Neuronal stem cell (in vitro differentiated cells): ENCODE measurements around the gene COX11.

ENCODE experiments used
- DNase-seq: peaks from one replicate; pipeline ENCODE4 v3.0.0-alpha.2; 2013; ENCODE audit warnings: low spot score
- H2AFZ ChIP-seq: one replicate; pipeline ENCODE4 v1.6.1; 2013; ENCODE audit warnings: mild to moderate bottlenecking, low read length, inconsistent platforms
- H2AK5ac ChIP-seq: 2 replicates; pipeline ENCODE4 v1.6.1; 2013; ENCODE audit warnings: low read depth, mild to moderate bottlenecking, inconsistent platforms, low read length, moderate library complexity, mixed read lengths
- H2BK120ac ChIP-seq: 2 replicates; pipeline ENCODE4 v1.6.1; 2013; ENCODE audit warnings: low read depth, mild to moderate bottlenecking, inconsistent platforms, low read length, moderate library complexity, mixed read lengths
- H2BK12ac ChIP-seq: one replicate; pipeline ENCODE4 v1.6.1; 2013; ENCODE audit warnings: low read length, inconsistent platforms
- H2BK15ac ChIP-seq: 2 replicates; pipeline ENCODE4 v1.6.1; 2013; ENCODE audit warnings: mild to moderate bottlenecking, low read length, inconsistent platforms, mixed read lengths
- H2BK5ac ChIP-seq: one replicate; pipeline ENCODE4 v1.6.1; 2013; ENCODE audit warnings: inconsistent platforms, mild to moderate bottlenecking, low read length, moderate library complexity
- H3K14ac ChIP-seq: one replicate; pipeline ENCODE4 v1.6.1; 2013; ENCODE audit warnings: low read length, inconsistent platforms
- H3K18ac ChIP-seq: 2 replicates; pipeline ENCODE4 v1.6.1; 2013; ENCODE audit warnings: low read length, inconsistent platforms
- H3K23ac ChIP-seq: 2 replicates; pipeline ENCODE4 v1.6.1; 2013; ENCODE audit warnings: low read depth, mild to moderate bottlenecking, mixed read lengths, low read length, inconsistent platforms; ENCODE audit not compliant: poor library complexity
- H3K27ac ChIP-seq: replicated peaks from 3 replicates; pipeline ENCODE4 v1.5.1; 2013; ENCODE audit warnings: low read length, inconsistent platforms
- H3K27me3 ChIP-seq, 3 experiments: 2 replicates each; pipeline ENCODE4 v1.6.1; 2013; ENCODE audit warnings: low read length in 3 of 3, mild to moderate bottlenecking in 2 of 3, inconsistent platforms in 1 of 3, low read depth in 1 of 3, mixed read lengths in 1 of 3, moderate library complexity in 1 of 3; ENCODE audit not compliant: control insufficient read depth in 3 of 3, insufficient read depth in 3 of 3
- H3K36me3 ChIP-seq, 2 donors: replicated peaks in 1 of 2; 2 replicates each; pipeline ENCODE4 v1.6.1; 2013; ENCODE audit warnings: low read length in 2 of 2; ENCODE audit not compliant: control insufficient read depth in 2 of 2, insufficient read depth in 2 of 2
- H3K4ac ChIP-seq: 2 replicates; pipeline ENCODE4 v1.6.1; 2013; ENCODE audit warnings: inconsistent platforms, mild to moderate bottlenecking, low read length, moderate library complexity
- H3K4me1 ChIP-seq, 2 donors: 1 replicate in 1 of 2; 2 replicates in 1 of 2; pipeline ENCODE4 v1.6.1; 2013; ENCODE audit warnings: low read length in 2 of 2, low read depth in 1 of 2; ENCODE audit not compliant: control insufficient read depth in 2 of 2, insufficient read depth in 1 of 2
- H3K4me2 ChIP-seq: one replicate; pipeline ENCODE4 v1.6.1; 2013; ENCODE audit warnings: mild to moderate bottlenecking, low read length, inconsistent platforms; ENCODE audit not compliant: insufficient read depth, poor library complexity, severe bottlenecking
- H3K4me3 ChIP-seq, 2 donors: 2 replicates each; pipeline ENCODE4 v1.5.1; 2013; ENCODE audit warnings: low read length in 2 of 2, mild to moderate bottlenecking in 2 of 2, inconsistent platforms in 1 of 2, moderate library complexity in 1 of 2
- H3K79me1 ChIP-seq: one replicate; pipeline ENCODE4 v1.6.1; 2013; ENCODE audit warnings: low read depth, mild to moderate bottlenecking, inconsistent platforms, low read length, moderate library complexity
- H3K9ac ChIP-seq: one replicate; pipeline ENCODE4 v1.6.1; 2013; ENCODE audit warnings: mild to moderate bottlenecking, low read depth, low read length, inconsistent platforms; ENCODE audit not compliant: poor library complexity
- H3K9me3 ChIP-seq, 2 donors: replicated peaks in 1 of 2; 2 replicates each; pipeline versions ENCODE3 to v1.6.1; 2013; ENCODE audit warnings: low read length in 2 of 2, mild to moderate bottlenecking in 2 of 2, inconsistent platforms in 1 of 2, low read depth in 1 of 2, mixed read lengths in 1 of 2, moderate library complexity in 1 of 2; ENCODE audit not compliant: control insufficient read depth in 2 of 2, insufficient read depth in 1 of 2
- H4K8ac ChIP-seq: one replicate; pipeline ENCODE4 v1.6.1; 2013; ENCODE audit warnings: low read depth, mild to moderate bottlenecking, inconsistent platforms, low read length, moderate library complexity
- H4K91ac ChIP-seq: one replicate; pipeline ENCODE4 v1.6.1; 2013; ENCODE audit warnings: low read length, low read depth, mild to moderate bottlenecking, inconsistent platforms; ENCODE audit not compliant: poor library complexity
- WGBS, 2 donors: extraction: QIAGEN DNeasy Blood & Tissue Kit; methylation state at CpG; one replicate each; pipeline ENCODE4 v1.1.7; 2013; ENCODE audit warnings: missing lambda C conversion rate in 2 of 2, mixed read lengths in 1 of 2; ENCODE audit not compliant: insufficient read length in 2 of 2, insufficient replicate concordance in 1 of 2; ENCODE audit errors: extremely low coverage in 2 of 2; 5-methylcytosine and 5-hydroxymethylcytosine counted together

Gene COX11

GRCh38 chr17:54950116-54950515, 18.3 kb downstream of the COX11 start:
- H3K9me3 ChIP-seq: no peaks in the 10 kb centered on the region
- no peak overlapping the region for H2AK5ac ChIP-seq
- no peaks in the 10 kb centered on the region for H3K27me3 ChIP-seq
- H3K9ac ChIP-seq: no peak overlapping the region
- no peak overlapping the region for H2BK12ac ChIP-seq
- no peak overlapping the region for H2BK120ac ChIP-seq
- H3K4me1 ChIP-seq: no peaks in the 10 kb centered on the region
- no peak overlapping the region for H2BK15ac ChIP-seq
- WGBS, 2 donors: no CpG with 5 or more reads among the region's 2 CpGs
- no peak overlapping the region for H4K91ac ChIP-seq
- no peak overlapping the region for H3K27ac ChIP-seq
- H3K18ac ChIP-seq: no peak overlapping the region
- no peak overlapping the region for H3K14ac ChIP-seq
- peaks cover 20 to 62% of the 10 kb centered on the region in 2 donors for H3K36me3 ChIP-seq
- H3K79me1 ChIP-seq: no peaks in the 10 kb centered on the region
- H2AFZ ChIP-seq: no peak overlapping the region
- no peak overlapping the region for H3K4ac ChIP-seq
- H3K23ac ChIP-seq: no peak overlapping the region
- no peak overlapping the region for H4K8ac ChIP-seq
- DNase-seq: no peak
- H3K4me2 ChIP-seq: no peak overlapping the region
- no peak overlapping the region for H3K4me3 ChIP-seq
- H2BK5ac ChIP-seq: no peak overlapping the region

GRCh38 chr17:54948380-54948779, 20.1 kb downstream of the COX11 start:
- Histone ChIP-seq H2BK15ac (no peak overlapping the region), H3K4me1 (no peaks in the 10 kb centered on the region), H2BK120ac (no peak overlapping the region), H3K27ac (no peak overlapping the region), H3K79me1 (no peaks in the 10 kb centered on the region), H3K23ac (no peak overlapping the region), H3K4me3 (no peak overlapping the region), H3K18ac (no peak overlapping the region), H4K91ac (no peak overlapping the region), H2AK5ac (no peak overlapping the region), H4K8ac (no peak overlapping the region), H2AFZ (no peak overlapping the region), H3K36me3 (peaks cover 16 to 47% of the 10 kb centered on the region in 2 donors), H3K4ac (no peak overlapping the region), H3K9me3 (no peaks in the 10 kb centered on the region), H3K27me3 (no peaks in the 10 kb centered on the region), H2BK12ac (no peak overlapping the region), H3K9ac (no peak overlapping the region), H3K14ac (no peak overlapping the region), H2BK5ac (no peak overlapping the region), H3K4me2 (no peak overlapping the region)
- no peak for DNase-seq
- WGBS, 2 donors: no CpG with 5 or more reads among the region's 5 CpGs

GRCh38 chr17:54947396-54947795, 21.1 kb downstream of the COX11 start:
- no peak for DNase-seq
- no peak overlapping the region for H2BK15ac ChIP-seq
- H2BK120ac ChIP-seq: no peak overlapping the region
- H3K4ac ChIP-seq: no peak overlapping the region
- H3K4me3 ChIP-seq: no peak overlapping the region
- H4K91ac ChIP-seq: no peak overlapping the region
- no peak overlapping the region for H2AK5ac ChIP-seq
- H2AFZ ChIP-seq: no peak overlapping the region
- H3K27me3 ChIP-seq: no peaks in the 10 kb centered on the region
- H2BK12ac ChIP-seq: no peak overlapping the region
- WGBS, 2 donors: no CpG with 5 or more reads among the region's 2 CpGs
- no peak overlapping the region for H4K8ac ChIP-seq
- H3K9ac ChIP-seq: no peak overlapping the region
- H3K14ac ChIP-seq: no peak overlapping the region
- H3K23ac ChIP-seq: no peak overlapping the region
- H3K9me3 ChIP-seq: no peaks in the 10 kb centered on the region
- no peak overlapping the region for H3K18ac ChIP-seq
- H2BK5ac ChIP-seq: no peak overlapping the region
- H3K4me2 ChIP-seq: no peak overlapping the region
- H3K79me1 ChIP-seq: no peaks in the 10 kb centered on the region
- no peaks in the 10 kb centered on the region for H3K4me1 ChIP-seq
- H3K36me3 ChIP-seq: peaks cover 12 to 37% of the 10 kb centered on the region in 2 donors
- H3K27ac ChIP-seq: no peak overlapping the region

- Histone ChIP-seq H3K79me1 (no peaks in the 10 kb centered on the region), H3K27ac (no peak overlapping the region), H3K4me2 (no peak overlapping the region), H2BK12ac (no peak overlapping the region), H3K23ac (no peak overlapping the region), H3K4ac (no peak overlapping the region), H3K27me3 (no peaks in the 10 kb centered on the region), H2BK15ac (no peak overlapping the region), H2BK120ac (no peak overlapping the region), H2BK5ac (no peak overlapping the region), H3K4me1 (no peaks in the 10 kb centered on the region), H2AK5ac (no peak overlapping the region), H4K8ac (no peak overlapping the region), H3K14ac (no peak overlapping the region), H3K9me3 (no peaks in the 10 kb centered on the region), H3K36me3 (peaks cover 8 to 22% of the 10 kb centered on the region in 2 donors), H3K9ac (no peak overlapping the region), H4K91ac (no peak overlapping the region), H3K4me3 (no peak overlapping the region), H2AFZ (no peak overlapping the region), H3K18ac (no peak overlapping the region)
- DNase-seq: no peak
- WGBS, 2 donors: no CpG with 5 or more reads among the region's 1 CpG
These were observed 22.8 kb downstream of the COX11 start for GRCh38 chr17:54945671-54946070.
